GM19099 (cell line): ENCODE results near the gene SPRN.

Source experiments
- POLR2A ChIP-seq: IDR thresholded peaks from 3 replicates; pipeline ENCODE4 v1.6.1; 2011; ENCODE audit warnings: low read depth; ENCODE audit not compliant: insufficient read length; ENCODE audit errors: extremely low read depth

Gene SPRN

GRCh38 chr10:133401981-133402725 is 22.3 kb downstream of the SPRN start:
- no peak for TF ChIP-seq POLR2A

DNA sequence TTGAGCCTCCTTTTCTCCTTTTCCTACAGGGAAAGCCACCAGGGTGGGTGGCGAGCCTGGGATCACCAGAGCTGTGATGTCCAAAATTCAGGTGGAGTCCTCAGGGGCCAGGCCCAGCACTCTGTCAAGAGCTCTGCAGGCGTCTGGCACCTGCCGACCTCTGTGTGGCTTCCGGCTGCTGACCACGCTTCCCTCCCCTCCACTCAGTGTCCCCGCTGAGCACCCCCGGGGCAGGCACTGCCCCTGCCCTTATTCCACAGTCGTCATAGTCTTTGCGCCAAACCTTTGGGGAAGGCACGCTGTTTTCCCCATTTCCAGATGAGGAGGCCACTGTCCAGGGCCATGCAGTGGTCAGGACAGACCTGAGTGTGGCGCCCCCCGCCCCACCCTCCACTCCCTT is 22.9 kb downstream of the SPRN start:
- TF ChIP-seq POLR2A: no peak

- no peak for TF ChIP-seq POLR2A
These were observed 23.6 kb downstream of the SPRN start for GRCh38 chr10:133400624-133401424.

DNA sequence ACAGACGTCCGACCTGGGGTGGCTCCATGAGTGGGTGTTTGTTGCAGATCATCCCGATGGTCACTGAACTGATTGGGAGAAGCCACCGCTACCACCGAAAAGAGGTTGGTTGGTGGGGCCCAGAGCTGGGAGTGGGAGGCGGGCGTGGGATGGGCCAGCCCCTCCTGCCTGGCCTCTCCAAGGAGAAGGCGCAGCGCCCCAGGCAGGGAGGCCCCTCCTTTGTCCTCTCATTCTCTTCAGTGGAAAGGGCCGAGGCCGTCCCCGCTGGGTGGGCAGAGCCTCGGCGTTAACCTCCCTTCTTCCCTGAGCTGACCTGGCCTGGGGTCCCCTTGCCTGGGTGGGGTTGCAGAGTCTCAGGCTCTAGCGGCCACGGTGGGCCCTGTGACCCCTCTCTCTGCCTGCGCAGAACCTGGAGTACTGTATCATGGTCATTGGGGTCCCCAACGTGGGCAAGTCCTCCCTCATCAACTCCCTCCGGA is 25.3 kb downstream of the SPRN start:
- no peak for TF ChIP-seq POLR2A

DNA sequence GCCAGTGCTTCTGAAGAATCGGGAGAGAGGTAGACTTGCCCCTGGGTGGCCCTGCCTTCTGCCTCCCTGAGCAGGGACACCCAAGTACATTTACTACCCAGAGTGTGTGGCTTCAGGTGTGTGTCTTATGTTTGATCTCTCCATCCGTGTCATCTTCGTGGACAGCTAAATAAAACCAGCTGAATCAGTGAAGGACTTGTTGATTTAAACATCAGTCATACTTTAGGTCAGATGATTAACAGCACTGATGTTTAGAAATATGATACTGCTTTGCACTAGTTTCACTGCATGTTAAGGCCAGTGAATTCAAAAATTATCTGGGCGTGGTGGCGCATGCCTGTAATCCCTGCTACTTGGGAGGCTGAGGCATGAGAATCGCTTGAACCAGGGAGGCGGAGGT is 26.5 kb downstream of the SPRN start:
- TF ChIP-seq POLR2A: no peak

DNA sequence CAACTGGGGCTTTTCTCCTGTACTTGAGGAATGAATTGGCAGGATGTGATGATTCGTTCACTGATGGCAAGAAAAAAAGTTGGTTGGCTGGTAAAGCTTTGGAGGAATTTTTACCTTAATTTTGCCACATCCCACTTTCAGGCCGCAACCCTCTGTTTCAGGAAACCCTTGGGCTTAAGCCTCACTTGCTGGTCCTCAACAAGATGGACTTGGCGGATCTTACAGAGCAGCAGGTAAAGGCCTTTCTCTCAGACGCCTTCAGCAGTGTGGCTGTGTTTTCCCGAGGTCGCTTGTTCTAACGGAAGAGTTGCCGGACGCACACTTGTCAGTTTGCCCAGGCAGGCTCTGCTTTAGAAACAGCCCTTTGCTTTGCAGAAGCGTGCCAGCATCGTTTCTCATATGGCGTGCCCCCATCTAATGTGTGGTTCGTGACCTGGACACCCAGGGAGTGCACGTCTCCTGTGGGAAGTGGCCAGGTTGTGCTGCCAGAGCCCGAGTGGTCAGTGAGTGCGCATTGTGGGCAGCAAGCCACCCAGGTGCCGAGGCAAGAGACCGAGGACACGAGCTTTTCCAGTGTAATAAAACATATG is 28.3 kb downstream of the SPRN start:
- TF ChIP-seq POLR2A: no peak

DNA sequence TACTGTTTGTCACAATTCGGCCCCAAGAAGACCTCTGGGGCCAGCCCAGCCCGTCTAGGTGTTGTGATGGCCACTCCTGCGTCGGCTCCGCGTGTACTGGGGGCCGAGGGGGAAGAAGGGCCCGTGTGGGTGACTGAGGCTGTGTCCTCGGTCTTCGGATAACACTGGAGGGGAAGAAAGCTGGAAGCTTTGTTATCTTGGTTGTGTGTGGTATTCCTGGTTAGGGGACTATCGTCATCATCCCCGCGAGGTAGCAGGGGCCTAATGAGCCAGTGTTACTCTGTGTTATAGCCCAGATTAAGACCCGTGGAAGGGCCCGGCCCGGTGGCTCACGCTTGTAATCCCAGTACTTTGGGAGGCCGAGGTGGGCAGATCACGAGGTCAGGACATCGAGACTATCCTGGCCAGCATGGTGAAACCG is 29.6 kb downstream of the SPRN start:
- no peak for TF ChIP-seq POLR2A

- TF ChIP-seq POLR2A: peak; percentile 86
These were observed 30.3 kb downstream of the SPRN start, which contains the start of gene MTG1 for GRCh38 chr10:133394064-133394663. Gene MTG1 (plus strand): TSS chr10:133394157. CDS start chr10:133394221, 64 bp downstream.

DNA sequence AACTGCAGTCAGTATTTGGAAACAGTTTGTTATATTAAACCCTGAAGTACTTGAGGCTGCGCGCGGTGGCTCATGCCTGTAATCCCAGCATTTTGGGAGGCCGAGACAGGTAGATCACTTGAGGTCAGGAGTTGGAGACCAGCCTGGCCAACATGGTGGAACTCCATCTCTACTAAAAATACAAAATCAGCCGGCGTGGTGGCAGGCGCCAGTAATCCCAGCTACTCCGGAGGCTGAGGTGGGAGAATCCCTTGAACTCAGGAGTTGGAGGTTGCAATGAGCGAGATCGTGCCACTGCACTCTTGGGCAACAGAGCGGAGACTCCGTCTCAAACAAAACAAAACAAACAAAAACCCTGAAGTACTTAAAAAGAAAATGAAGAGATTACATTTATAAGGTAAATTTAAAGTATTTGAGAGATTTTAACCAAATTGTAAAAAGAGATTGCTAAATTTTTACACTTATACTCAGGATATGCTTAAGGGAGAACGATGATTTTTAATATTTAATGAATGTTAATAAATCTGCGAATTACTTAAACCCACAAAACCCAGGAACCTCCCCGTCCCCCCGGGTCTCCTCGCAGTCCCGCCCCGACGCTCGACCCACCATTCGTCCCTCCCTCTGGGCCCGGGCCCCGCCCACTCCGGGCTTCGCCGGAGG is 30.9 kb downstream of the SPRN start:
- TF ChIP-seq POLR2A: no peak

- TF ChIP-seq POLR2A: no peak
These were observed 32.5 kb downstream of the SPRN start for GRCh38 chr10:133391761-133392518.

- TF ChIP-seq POLR2A: no peak
These were observed 33.2 kb downstream of the SPRN start for GRCh38 chr10:133391249-133391635.

DNA sequence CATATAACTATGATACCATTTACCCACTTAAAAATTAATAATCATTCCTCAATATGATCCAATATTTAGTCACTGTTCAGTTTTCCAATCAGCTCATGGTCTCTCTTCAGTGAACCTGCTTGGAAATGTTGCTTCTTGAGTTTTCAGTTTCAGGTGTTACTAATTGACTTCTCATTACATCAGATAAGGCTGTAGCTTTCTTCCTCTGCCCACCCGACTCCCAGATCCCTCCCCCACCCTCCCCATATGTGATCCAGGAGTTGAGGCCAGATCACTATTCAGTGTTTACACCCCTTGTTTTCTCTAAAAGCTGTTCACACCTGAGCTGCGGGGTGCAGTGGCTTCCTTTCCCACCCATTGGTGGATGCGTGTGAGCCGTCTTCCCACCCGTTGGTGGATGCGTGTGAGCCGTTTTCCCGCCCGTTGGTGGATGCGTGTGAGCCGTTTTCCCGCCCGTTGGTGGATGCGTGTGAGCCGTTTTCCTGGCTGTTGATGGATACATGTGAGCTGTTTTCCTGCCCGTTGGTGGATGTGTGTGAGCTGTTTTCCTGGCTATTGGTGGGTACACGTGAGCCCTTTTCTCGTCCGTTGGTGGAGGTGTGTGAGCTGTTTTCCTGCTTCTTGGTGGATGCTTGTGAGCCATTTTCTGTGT is 33.7 kb downstream of the SPRN start:
- TF ChIP-seq POLR2A: peak; percentile 0
